GM13977 (cell line): ENCODE measurements around the gene GCNT1.
"Not testable (repeated sequence)": the region's sequence is repeated elsewhere in the genome, so short reads cannot be mapped to it uniquely, and the experiment has no call there.

Source experiments
- DNase-seq: peaks from one replicate; pipeline ENCODE4 v3.0.0; 2012; ENCODE audit warnings: low spot score
- CTCF ChIP-seq: IDR thresholded peaks from 2 replicates; pipeline ENCODE4 v1.5.1; 2012; ENCODE audit warnings: mild to moderate bottlenecking, control low read depth; ENCODE audit not compliant: insufficient read depth; ENCODE audit errors: extremely low read depth, missing control alignments
- in situ Hi-C: fragments of 300-500 bp; cut with MboI; formaldehyde crosslinking; loops from one replicate; pipeline ENCODE4 v1.12.0; 2022; ENCODE audit warnings: low sequenced_read_pairs, low pct_unique_long_range_greater_than_20kb, mixed read lengths, inconsistent platforms; ENCODE audit not compliant: unreplicated experiment

GCNT1 gene

GRCh38 chr9:76431601-76432000, 27.4 kb upstream of the GCNT1 start:
- DNase-seq, result no peak
- in situ Hi-C loops, result no loop called here
- no peak for TF ChIP-seq CTCF

GRCh38 chr9:76433406-76433805, 25.6 kb upstream of the GCNT1 start:
- TF ChIP-seq CTCF, result no peak
- in situ Hi-C loops, result no loop called here
- no peak for DNase-seq

- in situ Hi-C loops, result no loop called here
- DNase-seq, result no peak
- TF ChIP-seq CTCF, result no peak
Measured at GRCh38 chr9:76433836-76434235, 25.1 kb upstream of the GCNT1 start.

- in situ Hi-C loops, result not testable (repeated sequence)
Measured at GRCh38 chr9:76434897-76435296, 24.1 kb upstream of the GCNT1 start.

GRCh38 chr9:76437017-76437699, 21.8 kb upstream of the GCNT1 start:
- in situ Hi-C loops, DNase-seq: not testable (repeated sequence)

More at GRCh38 chr9:76434897-76435296, 24.1 kb upstream of the GCNT1 start:
- not testable (repeated sequence) for DNase-seq

- in situ Hi-C loops, result no loop called here
- peak; percentile 43 for DNase-seq
- no peak for TF ChIP-seq CTCF
Measured at GRCh38 chr9:76438841-76439588, 20.0 kb upstream of the GCNT1 start.

- TF ChIP-seq CTCF, result no peak
- peak; percentile 31 for DNase-seq
- in situ Hi-C loops, result no loop called here
Measured at GRCh38 chr9:76441551-76442322, 17.2 kb upstream of the GCNT1 start.
